ENCODE measurements around the gene NEU2. TPM values are rescaled to one million over a fixed set of nuclear protein-coding genes. Genes with fewer than 3 reads are reported as not detected.

NEU2 gene
- total RNA-seq, 1 donor from 2014 or later, result not detected

- ATAC-seq (ENCODE audit: low read depth) (no peak), DNase-seq (no peak)
- Mint-ChIP-seq H3K4me3 (no peak overlapping the region), H3K36me3 (ENCODE audit: low read depth) (no peaks in the 10 kb centered on the region), H3K9me3 (no peaks in the 10 kb centered on the region), H3K27ac (no peak overlapping the region), H3K27me3 (peaks cover 2% of the 10 kb centered on the region), H3K4me1 (no peaks in the 10 kb centered on the region)
- POLR2A ChIA-PET, result no interaction called here
- intact Hi-C loops (cut with micrococcal nuclease), result no loop called here
- no peak for TF ChIP-seq CTCF (IDR thresholded peaks at IDR 0.05)
- CTCF ChIA-PET, result no interaction called here
Measured at GRCh38 chr2:233040571-233040970, 8.1 kb downstream of the NEU2 start.

- Mint-ChIP-seq H3K27ac (no peak overlapping the region), H3K4me1 (no peaks in the 10 kb centered on the region), H3K36me3 (ENCODE audit: low read depth) (no peaks in the 10 kb centered on the region), H3K4me3 (no peak overlapping the region), H3K27me3 (peaks cover 2% of the 10 kb centered on the region), H3K9me3 (no peaks in the 10 kb centered on the region)
- ATAC-seq (ENCODE audit: low read depth) (no peak), DNase-seq (no peak)
- POLR2A ChIA-PET, result no interaction called here
- intact Hi-C loops (cut with micrococcal nuclease), result no loop called here
- no peak for TF ChIP-seq CTCF (IDR thresholded peaks at IDR 0.05)
- CTCF ChIA-PET, result no interaction called here
Measured at GRCh38 chr2:233041722-233042323, 9.4 kb downstream of the NEU2 start.

GRCh38 chr2:233042549-233042948 is 10.1 kb downstream of the NEU2 start:
- no peak for TF ChIP-seq CTCF (IDR thresholded peaks at IDR 0.05)
- ATAC-seq (ENCODE audit: low read depth), result no peak
- H3K9me3 Mint-ChIP-seq, result no peaks in the 10 kb centered on the region
- no peak overlapping the region for H3K4me3 Mint-ChIP-seq
- ChIA-PET POLR2A (no interaction called here), CTCF (no interaction called here)
- no peaks in the 10 kb centered on the region for H3K36me3 Mint-ChIP-seq (ENCODE audit: low read depth)
- no peaks in the 10 kb centered on the region for H3K4me1 Mint-ChIP-seq
- no peak for DNase-seq
- H3K27ac Mint-ChIP-seq, result no peak overlapping the region
- intact Hi-C loops (cut with micrococcal nuclease), result no loop called here
- peaks cover 2% of the 10 kb centered on the region for H3K27me3 Mint-ChIP-seq

- H3K36me3 Mint-ChIP-seq (ENCODE audit: low read depth), result no peaks in the 10 kb centered on the region
- DNase-seq (no peak), ATAC-seq (ENCODE audit: low read depth) (no peak)
- TF ChIP-seq CTCF (IDR thresholded peaks at IDR 0.05), result no peak
- ChIA-PET POLR2A (no interaction called here), CTCF (interaction anchor here (2.4 kb wide), 1 partner anchor 9 kb away, joined by 11 read pairs; no protein-coding TSS in a partner anchor)
- no peak overlapping the region for H3K4me3 Mint-ChIP-seq
- intact Hi-C loops (cut with micrococcal nuclease), result no loop called here
- H3K27ac Mint-ChIP-seq, result no peak overlapping the region
- peaks cover 2% of the 10 kb centered on the region for H3K27me3 Mint-ChIP-seq
- no peaks in the 10 kb centered on the region for H3K4me1 Mint-ChIP-seq
- no peaks in the 10 kb centered on the region for H3K9me3 Mint-ChIP-seq
Measured at GRCh38 chr2:233044974-233045605, 12.6 kb downstream of the NEU2 start.

- ChIA-PET POLR2A (no interaction called here), CTCF (interaction anchor here (0.7 to 1.5 kb wide), 2 partner anchors 13 to 194 kb away, joined by 3 to 5 read pairs; partner anchors contain the start of gene INPP5D)
- Mint-ChIP-seq H3K9me3 (no peaks in the 10 kb centered on the region), H3K27me3 (no peaks in the 10 kb centered on the region), H3K27ac (no peak overlapping the region), H3K36me3 (ENCODE audit: low read depth) (no peaks in the 10 kb centered on the region), H3K4me3 (no peak overlapping the region), H3K4me1 (no peaks in the 10 kb centered on the region)
- DNase-seq (no peak), ATAC-seq (ENCODE audit: low read depth) (no peak)
- intact Hi-C loops (cut with micrococcal nuclease), result no loop called here
- no peak for TF ChIP-seq CTCF (IDR thresholded peaks at IDR 0.05)
Measured at GRCh38 chr2:233047206-233047605, 14.7 kb downstream of the NEU2 start.
